Thoracic aorta (tissue), 2 donors: ENCODE data around the gene PRPF39. TPM values are rescaled to one million over a fixed set of nuclear protein-coding genes. Genes with fewer than 3 reads are reported as not detected.

Experiments
- ATAC-seq: fragments of 150-250 bp; one replicate; pipeline ENCODE4 v1.8.0; 2017; ENCODE audit warnings: low read depth; ENCODE audit not compliant: insufficient number of reproducible peaks, low FRiP score
- DNase-seq: peaks from one replicate; pipeline ENCODE4 v3.0.0-alpha.2; 2020; ENCODE audit warnings: low spot score
- H3K27ac ChIP-seq, 2 donors: fragments of 200-600 bp; sonication (generic); 1 replicate in 1 of 2; 2 replicates in 1 of 2; pipeline ENCODE4 v1.5.1; 2016; ENCODE audit warnings: mild to moderate bottlenecking in 2 of 2, moderate library complexity in 2 of 2
- H3K27me3 ChIP-seq: fragments of 200-600 bp; sonication (generic); replicated peaks from 2 replicates; pipeline ENCODE4 v1.6.0; 2016; ENCODE audit warnings: mild to moderate bottlenecking; ENCODE audit not compliant: insufficient read depth
- H3K36me3 ChIP-seq: fragments of 200-600 bp; sonication (generic); one replicate; pipeline ENCODE4 v1.5.1; 2016
- H3K4me1 ChIP-seq, 2 donors: fragments of 200-600 bp; sonication (generic); 1 replicate in 1 of 2; 2 replicates in 1 of 2; pipeline versions ENCODE4 v1.5.1 to v1.6.0; 2016; ENCODE audit warnings: low read depth in 2 of 2, mild to moderate bottlenecking in 1 of 2; ENCODE audit not compliant: control insufficient read depth in 1 of 2
- H3K4me3 ChIP-seq: fragments of 200-600 bp; sonication (generic); 2 replicates; pipeline ENCODE4 v1.5.1; 2016; ENCODE audit warnings: mild to moderate bottlenecking
- H3K9me3 ChIP-seq: fragments of 200-600 bp; sonication (generic); 2 replicates; pipeline ENCODE4 v1.5.1; 2016
- CTCF ChIP-seq: fragments of 200-600 bp; sonication (generic); IDR thresholded peaks from one replicate; pipeline ENCODE4 v1.5.1; 2019; ENCODE audit warnings: antibody characterized with exemption
- total RNA-seq, 2 donors: library from RNA; depleted of rRNA; stranded (reverse); fragments of >200 nt; gene quantifications; one replicate each; pipeline versions ENCODE4 v1.1.0 to v1.2.3, GENCODE V29; 2016

The PRPF39 gene
- total RNA-seq, result 10 to 100 TPM; 20.0 to 37.5 TPM

GRCh38 chr14:45083976-45084722, at the start of gene PRPF39:
Gene PRPF39, plus strand, starts transcription at chr14:45084116. Its CDS starts 11,124 bp downstream, at chr14:45095240.
- no peak for TF ChIP-seq CTCF
- Histone ChIP-seq H3K36me3 (no peaks in the 10 kb centered on the region), H3K9me3 (no peaks in the 10 kb centered on the region), H3K27me3 (no peaks in the 10 kb centered on the region), H3K27ac (peak within 1 kb of the TSS; percentile 71 to 75), H3K4me3 (peak within 1 kb of the TSS; percentile 91), H3K4me1 (peaks cover 12 to 36% of the 10 kb centered on the region in 2 donors)
- DNase-seq (peak; percentile 73), ATAC-seq (peak; percentile 95)

- ATAC-seq, result no peak
Observed at GRCh38 chr14:45034730-45035129, 49.2 kb upstream of the PRPF39 start.

GRCh38 chr14:45038256-45038655, 45.7 kb upstream of the PRPF39 start:
- H3K27me3 ChIP-seq, result no peaks in the 10 kb centered on the region
- no peak for ATAC-seq
- peaks cover 11% of the 10 kb centered on the region for H3K36me3 ChIP-seq

More at GRCh38 chr14:45034730-45035129, 49.2 kb upstream of the PRPF39 start:
- no peak for TF ChIP-seq CTCF
- Histone ChIP-seq H3K27me3 (no peaks in the 10 kb centered on the region), H3K9me3 (no peaks in the 10 kb centered on the region), H3K27ac (no peak overlapping the region), H3K36me3 (peaks cover 16% of the 10 kb centered on the region), H3K4me3 (no peak overlapping the region), H3K4me1 (no peaks in the 10 kb centered on the region)
- no peak for DNase-seq

GRCh38 chr14:45038865-45039264, 45.1 kb upstream of the PRPF39 start:
- Histone ChIP-seq H3K36me3 (peaks cover 11% of the 10 kb centered on the region), H3K9me3 (no peaks in the 10 kb centered on the region), H3K27me3 (no peaks in the 10 kb centered on the region), H3K4me1 (no peaks in the 10 kb centered on the region), H3K27ac (no peak overlapping the region), H3K4me3 (no peak overlapping the region)
- ATAC-seq (no peak), DNase-seq (no peak)
- no peak for TF ChIP-seq CTCF

More at GRCh38 chr14:45038256-45038655, 45.7 kb upstream of the PRPF39 start:
- Histone ChIP-seq H3K4me3 (no peak overlapping the region), H3K4me1 (no peaks in the 10 kb centered on the region), H3K9me3 (no peaks in the 10 kb centered on the region), H3K27ac (no peak overlapping the region)
- TF ChIP-seq CTCF, result no peak
- no peak for DNase-seq

- DNase-seq (no peak), ATAC-seq (no peak)
- Histone ChIP-seq H3K4me3 (no peak overlapping the region), H3K4me1 (no peaks in the 10 kb centered on the region), H3K9me3 (no peaks in the 10 kb centered on the region), H3K27ac (no peak overlapping the region), H3K36me3 (peaks cover 11% of the 10 kb centered on the region), H3K27me3 (no peaks in the 10 kb centered on the region)
- TF ChIP-seq CTCF, result no peak
Observed at GRCh38 chr14:45039390-45039789, 44.5 kb upstream of the PRPF39 start.
